WTC11 (cell line): ENCODE measurements around the gene MYO15B. TPM values are rescaled to one million over a fixed set of nuclear protein-coding genes. Genes with fewer than 3 reads are reported as not detected.

Experiments
- ATAC-seq: fragments of 200-7000 bp; cut with Tn5 transposase; 2 replicates; pipeline ENCODE4 v1.10.0; 2021; ENCODE audit warnings: mild to moderate bottlenecking, moderate library complexity
- CTCF ChIA-PET: fragments of 300-600 bp; sonication (Branson Sonifier 250); formaldehyde crosslinking; loops from one replicate; lab custom pipeline; 2021; ENCODE audit warnings: antibody characterized with exemption; lab: Charles Lee
- POLR2A ChIA-PET: fragments of 350-600 bp; sonication (Branson Sonifier 250); formaldehyde crosslinking; loops from one replicate; lab custom pipeline; 2021; ENCODE audit warnings: antibody characterized with exemption; lab: Charles Lee
- DNase-seq: peaks from one replicate; pipeline ENCODE4 v3.0.0; 2021; ENCODE audit warnings: low spot score
- H3K27ac Mint-ChIP-seq: 2 replicates; pipeline ENCODE4 v1.8.0; 2021; ENCODE audit warnings: mixed read lengths
- H3K27me3 Mint-ChIP-seq: 2 replicates; pipeline ENCODE4 v1.8.0; 2021; ENCODE audit warnings: low read depth, mild to moderate bottlenecking, moderate library complexity, mixed read lengths
- H3K36me3 Mint-ChIP-seq: 2 replicates; pipeline ENCODE4 v1.8.0; 2021; ENCODE audit warnings: mixed read lengths
- H3K4me1 Mint-ChIP-seq: 2 replicates; pipeline ENCODE4 v1.8.0; 2022; ENCODE audit warnings: mixed read lengths
- H3K4me3 Mint-ChIP-seq: 2 replicates; pipeline ENCODE4 v1.8.0; 2021; ENCODE audit warnings: mild to moderate bottlenecking, moderate library complexity, mixed read lengths
- H3K9me3 Mint-ChIP-seq: 2 replicates; pipeline ENCODE4 v1.8.0; 2021; ENCODE audit warnings: mixed read lengths
- ATF6 ChIP-seq: sonication (generic); formaldehyde crosslinking; IDR thresholded peaks from 2 replicates; pipeline ENCODE4 v1.8.1; 2023; ENCODE audit warnings: mild to moderate bottlenecking, missing genetic modification reagents
- CREB1 ChIP-seq: sonication (generic); formaldehyde crosslinking; IDR thresholded peaks from 2 replicates; pipeline ENCODE4 v1.8.0; 2023; ENCODE audit warnings: mild to moderate bottlenecking, missing genetic modification reagents
- FOXJ3 ChIP-seq: sonication (generic); formaldehyde crosslinking; IDR thresholded peaks from 2 replicates; pipeline ENCODE4 v1.9.0; 2021; ENCODE audit warnings: missing genetic modification reagents, mild to moderate bottlenecking, borderline replicate concordance
- GRHL2 ChIP-seq: fragments of 250-450 bp; sonication (Bioruptor Pico); IDR thresholded peaks from 2 replicates; pipeline ENCODE4 v1.8.0; 2022; ENCODE audit warnings: mild to moderate bottlenecking, moderate library complexity; ENCODE audit not compliant: insufficient replicate concordance, severe bottlenecking
- HMGA2 ChIP-seq: fragments of 250-450 bp; sonication (Bioruptor Pico); IDR thresholded peaks from 2 replicates; pipeline ENCODE4 v1.4.0; 2021; ENCODE audit warnings: mild to moderate bottlenecking, moderate library complexity
- JAZF1 ChIP-seq: fragments of 250-450 bp; sonication (Bioruptor Pico); IDR thresholded peaks from 2 replicates; pipeline ENCODE4 v1.9.0; 2021; ENCODE audit warnings: moderate library complexity, mild to moderate bottlenecking, inconsistent platforms
- JUN ChIP-seq: sonication (generic); formaldehyde crosslinking; IDR thresholded peaks from 2 replicates; pipeline ENCODE4 v1.8.0; 2023; ENCODE audit warnings: mild to moderate bottlenecking, missing genetic modification reagents
- MAX ChIP-seq: sonication (generic); formaldehyde crosslinking; IDR thresholded peaks from 2 replicates; pipeline ENCODE4 v1.8.0; 2022; ENCODE audit warnings: mild to moderate bottlenecking, missing genetic modification reagents
- MXD4 ChIP-seq: fragments of 250-450 bp; sonication (Bioruptor Pico); IDR thresholded peaks from 2 replicates; pipeline ENCODE4 v1.8.0; 2021; ENCODE audit warnings: mild to moderate bottlenecking, moderate library complexity, borderline replicate concordance
- NFATC4 ChIP-seq: fragments of 250-450 bp; sonication (Bioruptor Pico); IDR thresholded peaks from 2 replicates; pipeline ENCODE4 v1.9.0; 2021; ENCODE audit warnings: mild to moderate bottlenecking
- NFE2L1 ChIP-seq: sonication (generic); formaldehyde crosslinking; IDR thresholded peaks from 2 replicates; pipeline ENCODE4 v1.8.1; 2023; ENCODE audit warnings: missing genetic modification reagents
- NFYB ChIP-seq: sonication (generic); formaldehyde crosslinking; conservative IDR thresholded peaks from 2 replicates; pipeline ENCODE4 v1.8.0; 2022; ENCODE audit warnings: low read depth, missing genetic modification reagents
- NR2C2 ChIP-seq: sonication (generic); formaldehyde crosslinking; IDR thresholded peaks from 2 replicates; pipeline ENCODE4 v1.8.0; 2022; ENCODE audit warnings: mild to moderate bottlenecking, missing genetic modification reagents
- NR3C1 ChIP-seq: sonication (generic); formaldehyde crosslinking; conservative IDR thresholded peaks from 2 replicates; pipeline ENCODE4 v1.8.1; 2023; ENCODE audit warnings: low read depth, mild to moderate bottlenecking, missing genetic modification reagents
- RELA ChIP-seq: sonication (generic); formaldehyde crosslinking; IDR thresholded peaks from 2 replicates; pipeline ENCODE4 v1.8.1; 2022; ENCODE audit warnings: missing genetic modification reagents, mild to moderate bottlenecking, borderline replicate concordance
- RORB ChIP-seq: fragments of 250-450 bp; sonication (Bioruptor Pico); IDR thresholded peaks from 2 replicates; pipeline ENCODE4 v1.9.0; 2021; ENCODE audit warnings: mild to moderate bottlenecking
- TCF7 ChIP-seq: sonication (generic); formaldehyde crosslinking; IDR thresholded peaks from 2 replicates; pipeline ENCODE4 v1.8.0; 2022; ENCODE audit warnings: mild to moderate bottlenecking, low read depth, missing genetic modification reagents, moderate library complexity
- TEAD4 ChIP-seq: sonication (generic); formaldehyde crosslinking; IDR thresholded peaks from 2 replicates; pipeline ENCODE4 v1.8.0; 2022; ENCODE audit warnings: mild to moderate bottlenecking, missing genetic modification reagents
- TP53 ChIP-seq: sonication (generic); formaldehyde crosslinking; IDR thresholded peaks from 2 replicates; pipeline ENCODE4 v1.8.1; 2023; ENCODE audit warnings: mild to moderate bottlenecking, missing genetic modification reagents
- ZNF121 ChIP-seq: sonication (generic); formaldehyde crosslinking; IDR thresholded peaks from 2 replicates; pipeline ENCODE4 v1.8.0; 2023; ENCODE audit warnings: missing genetic modification reagents
- ZNF232 ChIP-seq: sonication (generic); formaldehyde crosslinking; IDR thresholded peaks from 2 replicates; pipeline ENCODE4 v1.8.0; 2022; ENCODE audit warnings: mild to moderate bottlenecking, missing genetic modification reagents
- total RNA-seq: library from RNA; stranded (reverse); gene quantifications from 3 replicates; pipeline ENCODE4 v1.2.3, GENCODE V29; 2021
- TF ChIP-seq, protein P1 (sequence below): sonication (generic); formaldehyde crosslinking; IDR thresholded peaks from 2 replicates; pipeline ENCODE4 v1.8.1; 2023; ENCODE audit warnings: mild to moderate bottlenecking, moderate library complexity, missing genetic modification reagents
- TF ChIP-seq, protein P2 (sequence below): sonication (generic); formaldehyde crosslinking; IDR thresholded peaks from 2 replicates; pipeline ENCODE4 v1.8.1; 2022; ENCODE audit warnings: low read depth, missing genetic modification reagents, borderline replicate concordance
- TF ChIP-seq, protein P3 (sequence below): sonication (generic); formaldehyde crosslinking; IDR thresholded peaks from 2 replicates; pipeline ENCODE4 v1.8.0; 2023; ENCODE audit warnings: mild to moderate bottlenecking, missing genetic modification reagents

The MYO15B gene
- total RNA-seq, 1 experiment from 2014 or later, result 35.6 TPM

- no peaks in the 10 kb centered on the region for H3K9me3 Mint-ChIP-seq
- TF ChIP-seq RELA (CRISPR knock-in tag) (no peak), NFYB (no peak), NR2C2 (CRISPR knock-in tag) (no peak), MXD4 (CRISPR knock-in tag) (no peak), TEAD4 (CRISPR knock-in tag) (no peak), ATF6 (CRISPR knock-in tag) (no peak), JAZF1 (CRISPR knock-in tag) (no peak), NFE2L1 (CRISPR knock-in tag) (no peak)
- peaks cover 24% of the 10 kb centered on the region for H3K36me3 Mint-ChIP-seq
- H3K4me1 Mint-ChIP-seq, result no peaks in the 10 kb centered on the region
- 0 out of 2 replicates have a peak overlapping the region, but pooled peaks have one; percentile 27 for H3K27ac Mint-ChIP-seq
- POLR2A ChIA-PET, result no interaction called here
- ATAC-seq, result no peak
- CTCF ChIA-PET, result interaction anchor here (5.9 to 22.8 kb wide), 3 partner anchors 16 to 99 kb away, joined by 32 to 456 read pairs (median 66); partner anchors contain the start of gene SMIM5
- H3K27me3 Mint-ChIP-seq, result no peaks in the 10 kb centered on the region
- no peak overlapping the region for H3K4me3 Mint-ChIP-seq
- no peak for DNase-seq
These were observed 62.1 kb downstream of the MYO15B start for GRCh38 chr17:75649687-75650086.

DNA sequence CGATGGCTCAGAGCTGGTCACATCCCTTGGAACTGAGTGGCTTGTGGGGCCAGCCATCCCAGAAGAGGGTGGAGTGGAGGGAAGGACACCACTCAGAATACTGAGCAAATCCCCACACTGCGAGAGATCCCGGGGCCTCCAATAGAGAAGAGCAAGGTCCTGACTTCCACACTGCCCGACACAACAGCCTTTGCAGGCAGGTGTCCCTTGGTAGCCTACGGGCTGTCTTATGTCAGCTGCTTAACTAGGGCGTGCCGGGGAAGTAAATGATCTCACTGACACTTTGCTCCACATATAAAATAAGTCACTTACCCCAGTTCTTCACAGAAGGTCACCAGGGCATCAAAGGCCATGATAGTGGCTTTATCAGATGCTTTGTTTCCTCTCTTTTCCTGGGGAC lies 63.3 kb downstream of the MYO15B start:
- Mint-ChIP-seq H3K27me3 (no peaks in the 10 kb centered on the region), H3K36me3 (peaks cover 24% of the 10 kb centered on the region), H3K4me3 (no peak overlapping the region), H3K27ac (no peak overlapping the region), H3K9me3 (no peaks in the 10 kb centered on the region), H3K4me1 (no peaks in the 10 kb centered on the region)
- ATAC-seq (no peak), DNase-seq (no peak)
- TF ChIP-seq, protein P1, sequence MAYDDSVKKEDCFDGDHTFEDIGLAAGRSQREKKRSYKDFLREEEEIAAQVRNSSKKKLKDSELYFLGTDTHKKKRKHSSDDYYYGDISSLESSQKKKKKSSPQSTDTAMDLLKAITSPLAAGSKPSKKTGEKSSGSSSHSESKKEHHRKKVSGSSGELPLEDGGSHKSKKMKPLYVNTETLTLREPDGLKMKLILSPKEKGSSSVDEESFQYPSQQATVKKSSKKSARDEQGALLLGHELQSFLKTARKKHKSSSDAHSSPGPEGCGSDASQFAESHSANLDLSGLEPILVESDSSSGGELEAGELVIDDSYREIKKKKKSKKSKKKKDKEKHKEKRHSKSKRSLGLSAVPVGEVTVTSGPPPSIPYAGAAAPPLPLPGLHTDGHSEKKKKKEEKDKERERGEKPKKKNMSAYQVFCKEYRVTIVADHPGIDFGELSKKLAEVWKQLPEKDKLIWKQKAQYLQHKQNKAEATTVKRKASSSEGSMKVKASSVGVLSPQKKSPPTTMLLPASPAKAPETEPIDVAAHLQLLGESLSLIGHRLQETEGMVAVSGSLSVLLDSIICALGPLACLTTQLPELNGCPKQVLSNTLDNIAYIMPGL, result no peak
- ChIA-PET POLR2A (no interaction called here), CTCF (interaction anchor here (0.8 to 22.8 kb wide), 6 partner anchors 8 to 103 kb away, joined by 4 to 456 read pairs (median 34); partner anchors contain the start of gene SMIM5)

- POLR2A ChIA-PET, result interaction anchor here (0.6 to 1.3 kb wide), 3 partner anchors 19 to 135 kb away, joined by 3 to 9 read pairs (median 3); partner anchors contain the start of gene SMIM5
- TF ChIP-seq, protein P2, sequence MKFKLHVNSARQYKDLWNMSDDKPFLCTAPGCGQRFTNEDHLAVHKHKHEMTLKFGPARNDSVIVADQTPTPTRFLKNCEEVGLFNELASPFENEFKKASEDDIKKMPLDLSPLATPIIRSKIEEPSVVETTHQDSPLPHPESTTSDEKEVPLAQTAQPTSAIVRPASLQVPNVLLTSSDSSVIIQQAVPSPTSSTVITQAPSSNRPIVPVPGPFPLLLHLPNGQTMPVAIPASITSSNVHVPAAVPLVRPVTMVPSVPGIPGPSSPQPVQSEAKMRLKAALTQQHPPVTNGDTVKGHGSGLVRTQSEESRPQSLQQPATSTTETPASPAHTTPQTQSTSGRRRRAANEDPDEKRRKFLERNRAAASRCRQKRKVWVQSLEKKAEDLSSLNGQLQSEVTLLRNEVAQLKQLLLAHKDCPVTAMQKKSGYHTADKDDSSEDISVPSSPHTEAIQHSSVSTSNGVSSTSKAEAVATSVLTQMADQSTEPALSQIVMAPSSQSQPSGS, result no peak
- no peak for TF ChIP-seq TCF7 (CRISPR knock-in tag)
- no peak for TF ChIP-seq GRHL2 (CRISPR knock-in tag)
- TF ChIP-seq NFYB, result no peak
- TF ChIP-seq RORB (CRISPR knock-in tag), result no peak
- TF ChIP-seq CREB1, result no peak
- no peak for TF ChIP-seq HMGA2 (CRISPR knock-in tag)
- TF ChIP-seq TP53, result no peak
- TF ChIP-seq ZNF232, result no peak
- TF ChIP-seq MAX (CRISPR knock-in tag), result no peak
- TF ChIP-seq NR3C1 (CRISPR knock-in tag), result no peak
- no peak for TF ChIP-seq ZNF121 (CRISPR knock-in tag)
- TF ChIP-seq FOXJ3, result no peak
- TF ChIP-seq JUN (CRISPR knock-in tag), result no peak
- TF ChIP-seq, protein P3, sequence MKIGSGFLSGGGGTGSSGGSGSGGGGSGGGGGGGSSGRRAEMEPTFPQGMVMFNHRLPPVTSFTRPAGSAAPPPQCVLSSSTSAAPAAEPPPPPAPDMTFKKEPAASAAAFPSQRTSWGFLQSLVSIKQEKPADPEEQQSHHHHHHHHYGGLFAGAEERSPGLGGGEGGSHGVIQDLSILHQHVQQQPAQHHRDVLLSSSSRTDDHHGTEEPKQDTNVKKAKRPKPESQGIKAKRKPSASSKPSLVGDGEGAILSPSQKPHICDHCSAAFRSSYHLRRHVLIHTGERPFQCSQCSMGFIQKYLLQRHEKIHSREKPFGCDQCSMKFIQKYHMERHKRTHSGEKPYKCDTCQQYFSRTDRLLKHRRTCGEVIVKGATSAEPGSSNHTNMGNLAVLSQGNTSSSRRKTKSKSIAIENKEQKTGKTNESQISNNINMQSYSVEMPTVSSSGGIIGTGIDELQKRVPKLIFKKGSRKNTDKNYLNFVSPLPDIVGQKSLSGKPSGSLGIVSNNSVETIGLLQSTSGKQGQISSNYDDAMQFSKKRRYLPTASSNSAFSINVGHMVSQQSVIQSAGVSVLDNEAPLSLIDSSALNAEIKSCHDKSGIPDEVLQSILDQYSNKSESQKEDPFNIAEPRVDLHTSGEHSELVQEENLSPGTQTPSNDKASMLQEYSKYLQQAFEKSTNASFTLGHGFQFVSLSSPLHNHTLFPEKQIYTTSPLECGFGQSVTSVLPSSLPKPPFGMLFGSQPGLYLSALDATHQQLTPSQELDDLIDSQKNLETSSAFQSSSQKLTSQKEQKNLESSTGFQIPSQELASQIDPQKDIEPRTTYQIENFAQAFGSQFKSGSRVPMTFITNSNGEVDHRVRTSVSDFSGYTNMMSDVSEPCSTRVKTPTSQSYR (CRISPR knock-in tag), result no peak
- no peak for TF ChIP-seq NFATC4 (CRISPR knock-in tag)
- CTCF ChIA-PET, result interaction anchor here (1.0 to 22.8 kb wide), 24 partner anchors 10 to 203 kb away, joined by 3 to 456 read pairs (median 6); partner anchors contain the start of genes GALK1, ITGB4, RECQL5 and SAP30BP
- H3K27me3 Mint-ChIP-seq, result no peaks in the 10 kb centered on the region
- H3K4me1 Mint-ChIP-seq, result no peaks in the 10 kb centered on the region
- peaks cover 33% of the 10 kb centered on the region for H3K36me3 Mint-ChIP-seq
- no peak overlapping the region for H3K4me3 Mint-ChIP-seq
- H3K27ac Mint-ChIP-seq, result no peak overlapping the region
- ATAC-seq (no peak), DNase-seq (no peak)
- H3K9me3 Mint-ChIP-seq, result no peaks in the 10 kb centered on the region
These were observed 64.7 kb downstream of the MYO15B start for GRCh38 chr17:75652341-75652740.
